ENCODE data around the gene PEX5L.

DNA sequence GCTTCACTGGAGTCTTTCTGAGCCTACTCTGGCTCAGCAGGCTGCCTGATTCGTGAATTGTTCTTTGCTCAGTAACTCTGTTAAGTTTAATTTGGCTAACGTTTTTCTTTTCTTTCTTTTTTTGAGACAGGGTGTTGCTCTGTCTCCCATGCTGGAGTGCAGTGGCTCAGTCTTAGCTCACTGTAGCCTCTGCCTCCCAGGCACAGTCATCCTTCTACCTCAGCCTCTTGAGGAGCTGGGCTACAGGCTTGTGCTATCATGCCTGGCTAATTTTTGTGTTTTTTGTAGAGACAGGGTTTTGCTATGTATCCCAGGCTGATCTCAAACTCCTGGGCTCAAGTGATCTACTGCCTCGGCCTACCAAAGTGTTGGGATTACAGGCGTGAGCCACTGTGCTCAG, 165.0 kb downstream of the PEX5L start:
- TF ChIP-seq, protein P1, sequence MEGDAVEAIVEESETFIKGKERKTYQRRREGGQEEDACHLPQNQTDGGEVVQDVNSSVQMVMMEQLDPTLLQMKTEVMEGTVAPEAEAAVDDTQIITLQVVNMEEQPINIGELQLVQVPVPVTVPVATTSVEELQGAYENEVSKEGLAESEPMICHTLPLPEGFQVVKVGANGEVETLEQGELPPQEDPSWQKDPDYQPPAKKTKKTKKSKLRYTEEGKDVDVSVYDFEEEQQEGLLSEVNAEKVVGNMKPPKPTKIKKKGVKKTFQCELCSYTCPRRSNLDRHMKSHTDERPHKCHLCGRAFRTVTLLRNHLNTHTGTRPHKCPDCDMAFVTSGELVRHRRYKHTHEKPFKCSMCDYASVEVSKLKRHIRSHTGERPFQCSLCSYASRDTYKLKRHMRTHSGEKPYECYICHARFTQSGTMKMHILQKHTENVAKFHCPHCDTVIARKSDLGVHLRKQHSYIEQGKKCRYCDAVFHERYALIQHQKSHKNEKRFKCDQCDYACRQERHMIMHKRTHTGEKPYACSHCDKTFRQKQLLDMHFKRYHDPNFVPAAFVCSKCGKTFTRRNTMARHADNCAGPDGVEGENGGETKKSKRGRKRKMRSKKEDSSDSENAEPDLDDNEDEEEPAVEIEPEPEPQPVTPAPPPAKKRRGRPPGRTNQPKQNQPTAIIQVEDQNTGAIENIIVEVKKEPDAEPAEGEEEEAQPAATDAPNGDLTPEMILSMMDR (IDR thresholded peaks at IDR 0.05) = no peak
- TF ChIP-seq MYC (IDR thresholded peaks at IDR 0.05; ENCODE audit: borderline replicate concordance, low read length) (no peak), POLR2A (IDR thresholded peaks at IDR 0.05; ENCODE audit: low read length) (no peak), ELK1 (IDR thresholded peaks at IDR 0.05; ENCODE audit: low read depth, low read length) (no peak), CBX2 (IDR thresholded peaks at IDR 0.05; ENCODE audit: borderline replicate concordance, low read depth) (no peak), TP53 (CRISPR knock-in tag; IDR thresholded peaks at IDR 0.05) (no peak)
- TF ChIP-seq, protein P2, sequence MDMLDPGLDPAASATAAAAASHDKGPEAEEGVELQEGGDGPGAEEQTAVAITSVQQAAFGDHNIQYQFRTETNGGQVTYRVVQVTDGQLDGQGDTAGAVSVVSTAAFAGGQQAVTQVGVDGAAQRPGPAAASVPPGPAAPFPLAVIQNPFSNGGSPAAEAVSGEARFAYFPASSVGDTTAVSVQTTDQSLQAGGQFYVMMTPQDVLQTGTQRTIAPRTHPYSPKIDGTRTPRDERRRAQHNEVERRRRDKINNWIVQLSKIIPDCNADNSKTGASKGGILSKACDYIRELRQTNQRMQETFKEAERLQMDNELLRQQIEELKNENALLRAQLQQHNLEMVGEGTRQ (IDR thresholded peaks at IDR 0.05) = no peak

Data from A549 (cell line).